ENCODE data around the gene GALNT4. TPM values are rescaled to one million over a fixed set of nuclear protein-coding genes. Genes with fewer than 3 reads are reported as not detected.

The GALNT4 gene
- total RNA-seq, 1 donor from 2014 or later = 27.9 TPM

DNA sequence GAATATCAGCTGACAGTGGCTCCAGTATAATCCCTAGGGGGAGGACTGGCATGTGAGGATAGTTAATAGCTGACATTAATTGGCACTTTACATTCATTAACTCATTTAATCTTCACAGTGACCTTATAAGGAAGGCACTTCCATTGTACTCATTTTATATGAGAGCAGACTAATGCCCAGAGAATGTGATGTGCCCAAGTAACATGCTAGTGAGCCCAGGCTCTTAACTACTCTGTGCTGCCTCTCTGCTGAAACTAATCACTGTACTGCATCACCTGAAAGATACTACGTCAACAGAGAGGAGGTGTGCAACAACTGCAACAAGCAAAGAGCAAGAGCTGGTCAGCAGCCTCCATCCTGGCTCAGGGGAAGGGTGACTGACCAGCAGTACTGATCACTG lies 40.1 kb downstream of the GALNT4 start:
- no peak overlapping the region for H3K4me3 Mint-ChIP-seq (ENCODE audit: low read depth)
- no peak overlapping the region for H3K27ac Mint-ChIP-seq
- no peak for DNase-seq (ENCODE audit: low spot score, unreplicated experiment)
- H3K27me3 Mint-ChIP-seq = no peaks in the 10 kb centered on the region
- no peaks in the 10 kb centered on the region for H3K9me3 Mint-ChIP-seq (ENCODE audit: low read depth)
- TF ChIP-seq, protein P1, sequence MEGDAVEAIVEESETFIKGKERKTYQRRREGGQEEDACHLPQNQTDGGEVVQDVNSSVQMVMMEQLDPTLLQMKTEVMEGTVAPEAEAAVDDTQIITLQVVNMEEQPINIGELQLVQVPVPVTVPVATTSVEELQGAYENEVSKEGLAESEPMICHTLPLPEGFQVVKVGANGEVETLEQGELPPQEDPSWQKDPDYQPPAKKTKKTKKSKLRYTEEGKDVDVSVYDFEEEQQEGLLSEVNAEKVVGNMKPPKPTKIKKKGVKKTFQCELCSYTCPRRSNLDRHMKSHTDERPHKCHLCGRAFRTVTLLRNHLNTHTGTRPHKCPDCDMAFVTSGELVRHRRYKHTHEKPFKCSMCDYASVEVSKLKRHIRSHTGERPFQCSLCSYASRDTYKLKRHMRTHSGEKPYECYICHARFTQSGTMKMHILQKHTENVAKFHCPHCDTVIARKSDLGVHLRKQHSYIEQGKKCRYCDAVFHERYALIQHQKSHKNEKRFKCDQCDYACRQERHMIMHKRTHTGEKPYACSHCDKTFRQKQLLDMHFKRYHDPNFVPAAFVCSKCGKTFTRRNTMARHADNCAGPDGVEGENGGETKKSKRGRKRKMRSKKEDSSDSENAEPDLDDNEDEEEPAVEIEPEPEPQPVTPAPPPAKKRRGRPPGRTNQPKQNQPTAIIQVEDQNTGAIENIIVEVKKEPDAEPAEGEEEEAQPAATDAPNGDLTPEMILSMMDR (IDR thresholded peaks at IDR 0.05; ENCODE audit: unreplicated experiment) = no peak
- H3K4me1 Mint-ChIP-seq (ENCODE audit: low read depth) = peaks cover 2% of the 10 kb centered on the region
- H3K36me3 Mint-ChIP-seq (ENCODE audit: insufficient read depth) = peaks cover 17% of the 10 kb centered on the region

DNA sequence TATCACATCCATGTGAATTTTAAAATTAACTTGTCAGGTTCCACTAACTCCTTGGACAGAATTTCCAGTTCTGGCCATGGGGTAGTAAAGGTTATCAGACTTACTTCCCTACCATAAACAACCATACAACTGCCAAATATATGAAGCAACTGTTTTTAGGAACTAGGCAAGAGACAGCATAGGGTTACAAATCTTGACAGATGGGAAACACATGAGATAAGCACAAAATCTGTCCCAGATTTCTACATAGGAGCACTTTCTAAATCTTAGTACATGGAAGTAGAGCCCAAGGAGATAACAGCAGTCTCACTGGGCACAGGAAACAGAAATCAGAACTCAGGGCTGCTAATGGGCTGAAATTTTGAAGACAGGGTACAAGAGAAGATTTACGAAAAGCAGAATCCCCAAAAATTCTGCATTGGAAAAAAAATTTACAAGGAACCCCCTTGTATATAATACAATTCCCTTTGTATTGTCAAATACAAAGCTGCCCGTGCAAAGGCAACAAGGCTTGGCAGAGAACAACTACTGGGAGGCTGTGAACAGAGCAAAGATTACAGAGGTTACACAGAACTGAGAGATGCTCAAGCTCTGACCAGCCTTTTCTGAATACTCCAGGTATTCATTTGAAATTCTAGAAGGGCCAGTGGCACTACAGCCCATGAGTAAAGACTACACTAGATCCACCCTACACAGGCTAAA lies 43.2 kb downstream of the GALNT4 start:
- Mint-ChIP-seq H3K9me3 (ENCODE audit: low read depth) (no peaks in the 10 kb centered on the region), H3K4me3 (ENCODE audit: low read depth) (no peak overlapping the region), H3K36me3 (ENCODE audit: insufficient read depth) (peaks cover 12% of the 10 kb centered on the region)

DNA sequence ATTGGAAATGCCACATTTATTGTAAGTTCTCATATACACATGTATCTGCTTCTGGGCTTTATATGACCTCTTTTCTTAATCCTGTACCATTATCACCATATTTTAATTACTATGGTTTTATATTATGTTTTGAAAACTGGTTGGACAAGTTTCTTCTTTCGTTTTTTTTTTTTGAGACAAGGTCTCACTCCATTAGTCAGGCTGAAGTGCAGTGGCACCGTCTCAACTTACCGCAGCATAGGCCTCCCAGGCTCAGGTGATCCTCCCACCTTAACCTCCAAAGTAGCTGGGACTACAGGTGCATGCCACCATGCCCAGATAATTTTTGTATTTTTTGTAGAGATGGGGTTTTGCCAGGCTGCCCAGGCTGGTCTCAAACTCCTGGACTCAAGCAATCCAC lies 44.6 kb downstream of the GALNT4 start:
- Mint-ChIP-seq H3K36me3 (ENCODE audit: insufficient read depth) (peaks cover 5% of the 10 kb centered on the region), H3K9me3 (ENCODE audit: low read depth) (no peaks in the 10 kb centered on the region), H3K4me3 (ENCODE audit: low read depth) (no peak overlapping the region), H3K27me3 (no peaks in the 10 kb centered on the region), H3K4me1 (ENCODE audit: low read depth) (peaks cover 2% of the 10 kb centered on the region), H3K27ac (no peak overlapping the region)
- TF ChIP-seq, protein P1 (IDR thresholded peaks at IDR 0.05; ENCODE audit: unreplicated experiment) = no peak
- no peak for DNase-seq (ENCODE audit: low spot score, unreplicated experiment)

More for the DNA sequence above, 43.2 kb downstream of the GALNT4 start:
- DNase-seq (ENCODE audit: low spot score, unreplicated experiment) = no peak
- H3K27ac Mint-ChIP-seq = peak overlapping the region; percentile 25
- no peaks in the 10 kb centered on the region for H3K27me3 Mint-ChIP-seq
- TF ChIP-seq, protein P1 (IDR thresholded peaks at IDR 0.05; ENCODE audit: unreplicated experiment) = no peak
- peaks cover 2% of the 10 kb centered on the region for H3K4me1 Mint-ChIP-seq (ENCODE audit: low read depth)

DNA sequence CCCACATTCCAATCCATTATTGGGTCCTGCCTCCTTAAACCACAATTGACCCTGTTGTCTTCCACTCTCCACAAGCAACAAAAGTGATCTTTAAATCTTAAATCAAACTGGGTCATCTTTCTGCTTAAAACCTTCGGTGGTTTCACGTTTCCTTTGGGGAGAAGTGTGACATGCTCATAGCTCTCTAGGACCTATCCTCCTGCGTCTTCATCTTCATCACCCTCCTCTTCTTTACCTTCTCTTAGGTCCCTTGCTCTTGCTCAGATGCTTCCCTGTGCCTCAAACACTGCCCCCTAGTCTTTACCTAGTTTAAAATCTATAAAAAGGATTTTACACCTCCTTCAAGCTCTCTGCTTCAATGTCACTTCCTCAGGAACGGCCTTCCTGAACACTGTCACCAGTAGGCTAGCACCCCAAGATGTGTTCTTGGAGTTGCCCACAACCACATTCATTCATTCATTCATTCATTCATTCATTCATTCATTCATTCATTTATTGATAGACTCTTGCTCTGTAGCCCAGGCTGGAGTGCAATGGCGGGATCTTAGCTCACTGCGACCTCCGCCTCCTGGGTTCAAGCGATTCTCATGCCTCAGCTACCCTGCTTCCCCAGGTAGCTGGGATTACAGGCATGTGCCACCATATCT lies 46.8 kb downstream of the GALNT4 start:
- Mint-ChIP-seq H3K27ac (no peak overlapping the region), H3K4me3 (ENCODE audit: low read depth) (no peak overlapping the region), H3K27me3 (no peaks in the 10 kb centered on the region), H3K36me3 (ENCODE audit: insufficient read depth) (peaks cover 3% of the 10 kb centered on the region), H3K4me1 (ENCODE audit: low read depth) (peaks cover 2% of the 10 kb centered on the region), H3K9me3 (ENCODE audit: low read depth) (no peaks in the 10 kb centered on the region)
- no peak for DNase-seq (ENCODE audit: low spot score, unreplicated experiment)
- TF ChIP-seq, protein P1 (IDR thresholded peaks at IDR 0.05; ENCODE audit: unreplicated experiment) = no peak

DNA sequence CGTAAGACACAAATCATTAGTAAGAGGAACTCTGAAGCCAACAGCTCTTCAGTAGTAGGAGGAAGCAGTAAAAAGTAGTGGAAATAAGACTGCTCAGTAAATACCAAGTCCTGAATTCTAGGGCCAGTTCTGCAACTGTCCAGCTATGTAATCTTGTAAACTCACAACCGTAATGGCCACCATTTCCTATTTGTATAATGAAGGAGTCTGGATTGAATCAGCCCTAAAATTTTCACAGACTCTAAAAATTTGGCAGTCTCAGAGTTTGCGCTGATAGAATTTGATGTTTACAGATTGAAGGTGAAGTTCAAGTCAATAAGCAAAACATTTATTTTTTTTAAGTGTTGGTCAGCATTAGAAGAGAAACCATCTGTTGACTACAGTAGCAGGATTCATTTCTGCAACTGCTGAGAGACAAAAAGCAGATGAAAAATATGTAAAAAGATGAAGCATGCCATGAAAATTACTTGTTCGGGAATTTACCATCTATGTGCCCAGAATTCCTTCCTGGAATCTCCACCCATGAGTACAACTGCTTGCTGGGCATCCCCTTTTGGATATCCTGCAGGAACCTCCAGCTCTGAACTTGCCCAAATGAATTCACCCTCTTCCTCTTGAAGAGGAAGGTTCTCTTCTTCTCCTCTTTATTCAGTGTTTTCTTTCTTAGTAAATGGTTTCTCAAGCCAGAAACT lies 47.5 kb downstream of the GALNT4 start:
- DNase-seq (ENCODE audit: low spot score, unreplicated experiment) = no peak
- Mint-ChIP-seq H3K4me3 (ENCODE audit: low read depth) (no peak overlapping the region), H3K27me3 (no peaks in the 10 kb centered on the region), H3K9me3 (ENCODE audit: low read depth) (no peaks in the 10 kb centered on the region), H3K27ac (no peak overlapping the region), H3K4me1 (ENCODE audit: low read depth) (peaks cover 2% of the 10 kb centered on the region), H3K36me3 (ENCODE audit: insufficient read depth) (peaks cover 3% of the 10 kb centered on the region)
- TF ChIP-seq, protein P1 (IDR thresholded peaks at IDR 0.05; ENCODE audit: unreplicated experiment) = no peak

Data from progenitor cell of endocrine pancreas (in vitro differentiated cells).